H7 (cell line): ENCODE results near the gene TRAPPC8. TPM values are rescaled to one million over a fixed set of nuclear protein-coding genes. Genes with fewer than 3 reads are reported as not detected.
"Not testable (repeated sequence)": the region's sequence is repeated elsewhere in the genome, so short reads cannot be mapped to it uniquely, and the experiment has no call there.

Experiments
- DNase-seq: peaks from one replicate; pipeline ENCODE4 v3.0.0; 2012
- H3K27me3 ChIP-seq: 2 replicates; pipeline ENCODE4 v1.6.0; 2011; ENCODE audit warnings: mild to moderate bottlenecking, low read length; ENCODE audit not compliant: control insufficient read depth, insufficient read depth
- H3K36me3 ChIP-seq: replicated peaks from 2 replicates; pipeline ENCODE4 v1.5.1; 2011; ENCODE audit warnings: low read length; ENCODE audit not compliant: control insufficient read depth, insufficient read depth
- H3K4me3 ChIP-seq: 2 replicates; pipeline ENCODE4 v1.5.1; 2011; ENCODE audit warnings: low read depth, mild to moderate bottlenecking, control low read depth, low read length, moderate library complexity; ENCODE audit not compliant: insufficient read depth
- total RNA-seq: library from RNA; depleted of rRNA; stranded (reverse); fragments of >200 nt; shearing (Covaris generic); gene quantifications from 2 replicates; pipeline ENCODE4 v1.2.3, GENCODE V29; 2014

TRAPPC8 gene
- total RNA-seq, 1 experiment from 2014 or later, result 54.6 TPM

- H3K36me3 ChIP-seq, H3K4me3 ChIP-seq, H3K27me3 ChIP-seq, DNase-seq: not testable (repeated sequence)
Observed at GRCh38 chr18:31926988-31927387, 15.9 kb downstream of the TRAPPC8 start.

GRCh38 chr18:31920277-31920676 lies 22.7 kb downstream of the TRAPPC8 start:
- Histone ChIP-seq H3K27me3 (no peaks in the 10 kb centered on the region), H3K4me3 (no peak overlapping the region), H3K36me3 (no peaks in the 10 kb centered on the region; the same call in none of the 2 replicates)
- no peak for DNase-seq

GRCh38 chr18:31919366-31919765 lies 23.6 kb downstream of the TRAPPC8 start:
- H3K36me3 ChIP-seq, H3K27me3 ChIP-seq, DNase-seq, H3K4me3 ChIP-seq: not testable (repeated sequence)

- H3K27me3 ChIP-seq, result no peaks in the 10 kb centered on the region
- no peak overlapping the region for H3K4me3 ChIP-seq
- DNase-seq, result no peak
- H3K36me3 ChIP-seq, result no peaks in the 10 kb centered on the region; the same call in 1 of the 2 replicates
Observed at GRCh38 chr18:31918733-31919132, 24.2 kb downstream of the TRAPPC8 start.

DNA sequence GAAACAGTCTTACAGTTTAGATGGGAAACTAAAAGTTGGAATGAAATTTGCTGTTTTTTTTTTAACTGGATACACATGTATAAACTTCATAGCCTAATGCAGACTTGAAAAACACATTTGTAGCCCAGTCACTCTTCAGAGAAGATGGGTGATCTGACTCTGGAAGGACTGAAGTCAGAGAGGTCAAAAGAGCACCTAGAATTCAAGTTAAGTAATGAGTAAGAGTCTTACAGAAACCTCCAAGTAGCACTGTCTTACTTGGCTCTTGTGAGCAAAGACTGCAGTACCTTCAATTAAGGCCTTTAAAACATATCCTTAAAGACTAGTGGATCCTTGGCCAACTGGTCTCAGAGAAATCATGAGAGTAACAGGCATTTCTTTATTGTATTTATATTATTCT lies 41.9 kb downstream of the TRAPPC8 start:
- DNase-seq, result no peak
- no peaks in the 10 kb centered on the region for H3K27me3 ChIP-seq
- H3K4me3 ChIP-seq, result no peak overlapping the region
- peaks cover 11% of the 10 kb centered on the region for H3K36me3 ChIP-seq

GRCh38 chr18:31899771-31900170 lies 43.2 kb downstream of the TRAPPC8 start:
- H3K4me3 ChIP-seq, DNase-seq, H3K27me3 ChIP-seq: not testable (repeated sequence)
- peaks cover 11% of the 10 kb centered on the region for H3K36me3 ChIP-seq

GRCh38 chr18:31892936-31893335 lies 50.0 kb downstream of the TRAPPC8 start:
- H3K36me3 ChIP-seq, result peaks cover 1% of the 10 kb centered on the region; the same call in 1 of the 2 replicates

DNA sequence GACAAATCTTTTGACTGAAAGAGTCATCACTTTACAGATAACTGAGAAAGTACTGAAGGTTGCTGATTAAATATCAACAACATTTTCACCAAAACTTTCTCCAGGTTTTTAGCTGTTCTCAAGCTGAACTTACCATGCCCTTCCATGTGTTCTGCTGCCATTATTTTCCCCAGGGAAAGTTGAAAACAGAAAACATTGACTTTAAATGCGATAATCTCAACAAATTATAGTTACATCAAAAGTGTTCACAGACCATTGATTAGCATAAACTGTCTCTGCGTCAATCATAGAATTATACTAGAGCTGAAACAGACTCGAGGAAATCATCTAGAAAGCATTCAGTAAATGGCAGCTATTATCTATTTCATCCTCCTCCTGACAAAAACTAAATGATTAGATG lies 51.4 kb downstream of the TRAPPC8 start:
- no peaks in the 10 kb centered on the region for H3K27me3 ChIP-seq
- peaks cover 2% of the 10 kb centered on the region for H3K36me3 ChIP-seq
- H3K4me3 ChIP-seq, result no peak overlapping the region
- DNase-seq, result no peak

More at GRCh38 chr18:31892936-31893335, 50.0 kb downstream of the TRAPPC8 start:
- no peaks in the 10 kb centered on the region for H3K27me3 ChIP-seq
- no peak overlapping the region for H3K4me3 ChIP-seq
- no peak for DNase-seq

DNA sequence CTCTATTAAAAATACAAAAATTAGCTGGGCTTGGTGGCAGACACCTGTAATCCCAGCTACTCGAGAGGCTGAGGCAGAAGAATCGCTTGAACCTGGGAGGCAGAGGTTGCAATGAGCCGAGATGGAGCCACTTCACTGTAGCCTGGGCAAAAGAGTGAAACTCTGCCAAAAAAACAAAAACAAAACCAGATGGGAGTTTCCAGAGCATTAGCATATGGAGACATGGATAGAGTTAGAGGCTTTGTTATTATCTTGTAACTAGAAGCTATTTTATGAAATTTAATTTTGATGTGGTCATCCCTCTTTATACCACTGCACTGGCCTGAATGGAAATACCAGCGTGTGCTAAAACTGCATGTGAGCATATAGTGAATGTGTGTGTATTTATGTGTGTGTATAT lies 58.9 kb downstream of the TRAPPC8 start:
- H3K4me3 ChIP-seq, result no peak overlapping the region
- DNase-seq, result no peak
- peaks cover 1% of the 10 kb centered on the region; the same call in 1 of the 2 replicates for H3K36me3 ChIP-seq
- H3K27me3 ChIP-seq, result no peaks in the 10 kb centered on the region

DNA sequence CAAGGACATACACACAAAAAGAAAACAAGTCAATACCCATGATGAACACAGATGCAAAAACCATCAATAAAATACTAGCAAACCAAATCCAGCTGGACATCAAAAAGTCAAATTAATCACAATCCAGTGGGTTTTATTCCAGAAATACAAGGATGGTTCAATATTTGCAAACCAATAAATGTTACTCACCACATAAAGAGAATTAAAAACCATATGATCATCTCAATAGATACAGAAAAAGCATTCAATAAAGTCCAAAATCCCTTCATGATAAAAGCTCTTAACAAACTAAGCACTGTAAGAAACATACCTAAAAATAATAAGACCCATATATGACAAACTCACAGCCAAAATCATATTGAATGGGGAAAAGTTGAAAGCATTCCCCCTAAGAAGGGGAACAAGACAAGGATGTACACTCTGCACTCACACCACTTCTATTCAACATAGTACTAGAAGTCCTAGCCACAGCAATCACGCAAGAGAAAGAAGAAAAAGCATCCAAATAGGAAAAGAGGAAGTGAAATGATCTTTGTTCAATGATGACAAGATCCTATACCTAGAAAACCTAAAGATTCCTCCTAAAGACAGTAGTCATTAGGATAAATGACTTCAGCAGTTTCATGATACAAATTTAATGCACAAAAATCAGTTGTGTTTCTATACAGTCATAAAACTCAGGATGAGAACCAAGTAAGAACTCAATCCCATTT lies 62.6 kb downstream of the TRAPPC8 start:
- no peaks in the 10 kb centered on the region for H3K27me3 ChIP-seq

GRCh38 chr18:31878358-31878757 lies 64.6 kb downstream of the TRAPPC8 start:
- DNase-seq, result no peak
- H3K4me3 ChIP-seq, result no peak overlapping the region
- H3K36me3 ChIP-seq, result peaks cover 5% of the 10 kb centered on the region
- H3K27me3 ChIP-seq, result no peaks in the 10 kb centered on the region

More for the DNA sequence above, 62.6 kb downstream of the TRAPPC8 start:
- Histone ChIP-seq H3K4me3 (no peak overlapping the region), H3K36me3 (no peaks in the 10 kb centered on the region; the same call in 1 of the 2 replicates)
- DNase-seq, result no peak

GRCh38 chr18:31877900-31878299 lies 65.0 kb downstream of the TRAPPC8 start:
- no peak for DNase-seq

GRCh38 chr18:31876707-31877106 lies 66.2 kb downstream of the TRAPPC8 start:
- peaks cover 7% of the 10 kb centered on the region for H3K36me3 ChIP-seq
- no peaks in the 10 kb centered on the region for H3K27me3 ChIP-seq
- no peak for DNase-seq
- H3K4me3 ChIP-seq, result no peak overlapping the region

More at GRCh38 chr18:31877900-31878299, 65.0 kb downstream of the TRAPPC8 start:
- Histone ChIP-seq H3K27me3 (no peaks in the 10 kb centered on the region), H3K36me3 (peaks cover 5% of the 10 kb centered on the region), H3K4me3 (no peak overlapping the region)

DNA sequence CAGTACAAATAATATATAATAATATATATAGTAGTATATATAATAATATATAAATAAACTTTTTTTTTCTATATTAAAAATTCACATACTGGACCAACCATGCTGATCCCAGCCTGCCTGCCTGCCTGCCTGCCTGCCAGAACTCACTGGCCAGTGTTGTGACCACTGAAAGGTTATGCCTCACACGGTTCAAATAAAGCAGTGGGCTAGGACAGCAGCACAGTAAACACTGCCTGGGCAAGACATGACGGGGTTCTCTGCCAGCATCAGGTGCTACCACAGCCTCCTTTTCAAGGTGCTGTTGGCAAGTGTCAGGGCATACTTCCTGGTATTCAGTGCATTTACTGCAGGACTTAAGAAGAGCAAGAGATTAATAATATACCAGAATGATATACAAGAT lies 67.6 kb downstream of the TRAPPC8 start:
- Histone ChIP-seq H3K4me3 (no peak overlapping the region), H3K27me3 (no peaks in the 10 kb centered on the region), H3K36me3 (peaks cover 7% of the 10 kb centered on the region)
- no peak for DNase-seq

DNA sequence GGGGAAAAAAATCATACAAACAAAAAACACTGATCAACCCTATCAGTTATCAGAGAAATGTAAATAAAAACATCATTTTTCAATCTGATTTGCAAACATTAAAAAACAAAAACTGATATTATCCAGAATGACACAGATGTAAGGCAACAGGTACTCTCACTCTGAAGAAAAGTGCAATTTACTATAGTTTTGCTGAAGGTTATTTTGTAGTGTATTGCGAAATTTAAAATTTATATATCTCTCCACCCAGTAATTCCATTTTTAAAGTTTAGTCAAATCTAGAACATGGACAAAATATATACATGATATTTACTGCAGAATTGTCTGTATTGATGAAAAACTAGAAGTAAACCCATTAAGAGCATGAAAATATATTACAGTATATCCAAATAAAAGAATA lies 79.8 kb downstream of the TRAPPC8 start:
- no peak for DNase-seq
- Histone ChIP-seq H3K27me3 (no peaks in the 10 kb centered on the region), H3K4me3 (no peak overlapping the region), H3K36me3 (peaks cover 3% of the 10 kb centered on the region)
